Vagina (tissue), 2 donors: Measurements from ENCODE around the gene CTSL.

Experiments
- POLR2A ChIP-seq, 2 donors: fragments of 450-650 bp; IDR thresholded peaks; one replicate each; pipeline ENCODE4 v1.6.1; 2017; ENCODE audit warnings: antibody characterized with exemption in 2 of 2, mild to moderate bottlenecking in 2 of 2, moderate library complexity in 2 of 2
- POLR2AphosphoS5 ChIP-seq, 2 donors: sonication (generic); formaldehyde crosslinking; IDR thresholded peaks; one replicate each; pipeline ENCODE4 v1.9.0; 2017; ENCODE audit warnings: antibody characterized with exemption in 2 of 2, mild to moderate bottlenecking in 2 of 2, low read depth in 1 of 2; ENCODE audit not compliant: insufficient read depth in 1 of 2

- TF ChIP-seq POLR2A (IDR thresholded peaks at IDR 0.05) = no peak
- no peak for TF ChIP-seq POLR2AphosphoS5 (IDR thresholded peaks at IDR 0.05; ENCODE audit: insufficient read depth in 1 of 2, low read depth in 1 of 2)
These were observed 14.3 kb downstream of the CTSL start for GRCh38 chr9:87740209-87740608.
